Loucy (cell line): ENCODE data around the gene NRXN3.

ENCODE experiments used
- H2AFZ ChIP-seq: fragments of 200-600 bp; sonication (generic); 2 replicates; pipeline ENCODE4 v1.6.0; 2016; ENCODE audit warnings: antibody characterized with exemption, mild to moderate bottlenecking, low read length, moderate library complexity
- H3F3A ChIP-seq: fragments of 200-600 bp; 2 replicates; pipeline ENCODE4 v1.6.0; 2016; ENCODE audit warnings: antibody characterized with exemption, low read depth, mild to moderate bottlenecking
- H3K27me3 ChIP-seq: fragments of 200-600 bp; sonication (generic); 2 replicates; pipeline ENCODE4 v1.6.1; 2014; ENCODE audit warnings: low read length, mild to moderate bottlenecking; ENCODE audit not compliant: insufficient read depth, poor library complexity, severe bottlenecking
- H3K36me3 ChIP-seq: fragments of 200-600 bp; sonication (generic); 2 replicates; pipeline ENCODE4 v1.6.1; 2016; ENCODE audit warnings: low read length; ENCODE audit not compliant: insufficient read depth
- H3K4me1 ChIP-seq: fragments of 200-600 bp; sonication (generic); 2 replicates; pipeline ENCODE4 v1.5.1; 2014; ENCODE audit warnings: low read length, mild to moderate bottlenecking; ENCODE audit not compliant: insufficient read depth, poor library complexity, severe bottlenecking
- H3K4me2 ChIP-seq: fragments of 200-600 bp; sonication (generic); 2 replicates; pipeline ENCODE4 v1.6.0; 2014; ENCODE audit warnings: antibody characterized with exemption, low read length, low read depth, mild to moderate bottlenecking; ENCODE audit not compliant: poor library complexity, severe bottlenecking
- H3K4me3 ChIP-seq: fragments of 200-600 bp; sonication (generic); 2 replicates; pipeline ENCODE4 v1.5.1; 2014; ENCODE audit warnings: low read length, mild to moderate bottlenecking, mixed read lengths; ENCODE audit not compliant: poor library complexity, severe bottlenecking
- H3K79me2 ChIP-seq: fragments of 200-600 bp; sonication (generic); 2 replicates; pipeline ENCODE4 v1.6.1; 2014; ENCODE audit warnings: low read length; ENCODE audit not compliant: insufficient read depth
- H3K9ac ChIP-seq: fragments of 200-600 bp; sonication (generic); 2 replicates; pipeline ENCODE4 v1.6.0; 2014; ENCODE audit warnings: mild to moderate bottlenecking, low read depth, low read length, moderate library complexity; ENCODE audit not compliant: poor library complexity, severe bottlenecking
- H3K9me2 ChIP-seq: fragments of 200-600 bp; sonication (generic); replicated peaks from 2 replicates; pipeline ENCODE4 v1.6.1; 2016; ENCODE audit warnings: low read depth, low read length, mixed read lengths
- H3K9me3 ChIP-seq: fragments of 200-600 bp; sonication (generic); 2 replicates; pipeline ENCODE4 v1.6.1; 2014; ENCODE audit warnings: mild to moderate bottlenecking, antibody characterized with exemption, low read length, low read depth; ENCODE audit not compliant: insufficient read depth
- H4K20me1 ChIP-seq: fragments of 200-600 bp; sonication (generic); 2 replicates; pipeline ENCODE4 v1.6.0; 2014; ENCODE audit warnings: antibody characterized with exemption, low read length, mild to moderate bottlenecking; ENCODE audit not compliant: insufficient read depth, poor library complexity, severe bottlenecking
- CTCF ChIP-seq: fragments of 200-600 bp; sonication (generic); conservative IDR thresholded peaks from 2 replicates; pipeline ENCODE4 v1.5.1; 2014; ENCODE audit warnings: mild to moderate bottlenecking, antibody characterized with exemption, low read length
- EZH2phosphoT487 ChIP-seq: fragments of 200-600 bp; IDR thresholded peaks from 2 replicates; pipeline ENCODE4 v1.6.1; 2018; ENCODE audit warnings: antibody characterized with exemption, mild to moderate bottlenecking, moderate library complexity, borderline replicate concordance

NRXN3 gene

GRCh38 chr14:79270361-79270760 lies 1100.2 kb downstream of the NRXN3 start:
- Histone ChIP-seq H3K9me2 (no peaks in the 10 kb centered on the region), H3K4me2 (no peak overlapping the region), H4K20me1 (no peaks in the 10 kb centered on the region), H3K9me3 (no peaks in the 10 kb centered on the region), H3K27me3 (no peaks in the 10 kb centered on the region), H3K4me1 (no peaks in the 10 kb centered on the region), H3K9ac (no peak overlapping the region), H3K79me2 (no peaks in the 10 kb centered on the region), H3F3A (no peaks in the 10 kb centered on the region), H2AFZ (no peak overlapping the region), H3K36me3 (no peaks in the 10 kb centered on the region), H3K4me3 (no peak overlapping the region)
- TF ChIP-seq CTCF (no peak), EZH2phosphoT487 (no peak)

- Histone ChIP-seq H3K36me3 (no peaks in the 10 kb centered on the region), H3K79me2 (no peaks in the 10 kb centered on the region), H3K9ac (no peak overlapping the region), H3K4me3 (no peak overlapping the region), H4K20me1 (no peaks in the 10 kb centered on the region), H3K27me3 (no peaks in the 10 kb centered on the region), H3K4me2 (no peak overlapping the region), H2AFZ (no peak overlapping the region), H3K9me3 (no peaks in the 10 kb centered on the region), H3K9me2 (no peaks in the 10 kb centered on the region), H3K4me1 (no peaks in the 10 kb centered on the region), H3F3A (no peaks in the 10 kb centered on the region)
- TF ChIP-seq EZH2phosphoT487 (no peak), CTCF (no peak)
These were observed 1100.9 kb downstream of the NRXN3 start for GRCh38 chr14:79271122-79271521.

DNA sequence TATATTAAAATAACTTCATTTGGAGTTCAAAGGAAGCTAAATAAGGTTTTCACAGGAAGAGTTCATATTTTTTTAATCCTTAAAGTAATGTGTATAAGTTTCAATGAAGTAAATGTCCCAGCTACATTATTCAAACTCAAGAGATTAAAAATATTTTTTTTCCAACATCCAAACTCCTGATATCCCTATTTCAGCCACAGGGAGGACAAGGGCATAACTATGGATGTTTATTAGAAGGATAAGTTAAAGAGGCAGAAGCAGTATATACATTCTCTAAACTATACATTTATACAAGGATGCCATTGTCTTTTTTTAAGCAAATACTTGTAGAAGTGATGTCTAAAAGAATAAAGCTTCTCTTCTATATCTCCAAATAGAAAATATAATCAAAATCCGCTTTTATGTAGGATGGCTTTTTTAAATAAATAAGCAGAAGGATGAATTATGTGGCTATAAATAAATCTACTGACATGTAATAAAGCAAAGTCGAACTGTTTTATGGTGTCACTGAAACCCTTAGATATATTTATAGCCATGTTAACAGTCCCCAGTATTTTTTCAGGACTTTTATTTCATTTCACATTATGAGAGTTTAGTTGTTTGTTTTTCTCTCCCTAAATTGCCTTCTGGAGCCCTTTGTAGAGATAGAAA lies 1104.6 kb downstream of the NRXN3 start:
- Histone ChIP-seq H3K4me1 (no peaks in the 10 kb centered on the region), H3K9ac (no peak overlapping the region), H3K27me3 (no peaks in the 10 kb centered on the region), H3K79me2 (no peaks in the 10 kb centered on the region), H3K4me3 (no peak overlapping the region), H4K20me1 (no peaks in the 10 kb centered on the region), H3F3A (no peaks in the 10 kb centered on the region), H3K4me2 (no peak overlapping the region), H2AFZ (no peak overlapping the region), H3K9me2 (no peaks in the 10 kb centered on the region), H3K9me3 (no peaks in the 10 kb centered on the region), H3K36me3 (no peaks in the 10 kb centered on the region)
- TF ChIP-seq CTCF (no peak), EZH2phosphoT487 (no peak)
